HG02798 (cell line): ENCODE measurements around the gene ERCC2.

ENCODE experiments used
- ATAC-seq: cut with Tn5 transposase; IDR thresholded peaks from one replicate; pipeline ENCODE4 v1.9.1; 2021; ENCODE audit warnings: mild to moderate bottlenecking; ENCODE audit not compliant: unreplicated experiment, poor library complexity

ERCC2 gene

GRCh38 chr19:45356760-45357444 is 13.5 kb downstream of the ERCC2 start:
- ATAC-seq = no peak

GRCh38 chr19:45355910-45356309 is 14.5 kb downstream of the ERCC2 start:
- ATAC-seq = no peak

GRCh38 chr19:45355402-45355801 is 15.0 kb downstream of the ERCC2 start:
- ATAC-seq = no peak

- ATAC-seq = no peak
Measured at GRCh38 chr19:45354241-45354842, 16.0 kb downstream of the ERCC2 start.

GRCh38 chr19:45352914-45353796 is 17.2 kb downstream of the ERCC2 start:
- ATAC-seq = no peak

GRCh38 chr19:45352471-45352870 is 17.9 kb downstream of the ERCC2 start:
- no peak for ATAC-seq

- ATAC-seq = no peak
Measured at GRCh38 chr19:45352062-45352461, 18.3 kb downstream of the ERCC2 start.

- ATAC-seq = no peak
Measured at GRCh38 chr19:45351401-45351952, 18.9 kb downstream of the ERCC2 start.

- ATAC-seq = no peak
Measured at GRCh38 chr19:45350477-45351058, 19.8 kb downstream of the ERCC2 start.

- no peak for ATAC-seq
Measured at GRCh38 chr19:45349430-45349941, 20.9 kb downstream of the ERCC2 start.

- no peak for ATAC-seq
Measured at GRCh38 chr19:45349126-45349415, 21.3 kb downstream of the ERCC2 start.

- no peak for ATAC-seq
Measured at GRCh38 chr19:45348367-45349125, 21.8 kb downstream of the ERCC2 start.

GRCh38 chr19:45347570-45348366 is 22.6 kb downstream of the ERCC2 start:
- no peak for ATAC-seq

GRCh38 chr19:45346449-45346848 is 23.9 kb downstream of the ERCC2 start:
- ATAC-seq = no peak

- ATAC-seq = no peak
Measured at GRCh38 chr19:45345506-45345860, 24.9 kb downstream of the ERCC2 start.

GRCh38 chr19:45344621-45345505 is 25.5 kb downstream of the ERCC2 start:
- ATAC-seq = no peak

GRCh38 chr19:45342911-45343310 is 27.5 kb downstream of the ERCC2 start:
- ATAC-seq = no peak

GRCh38 chr19:45340899-45341453 is 29.4 kb downstream of the ERCC2 start:
- ATAC-seq = no peak
